ENCODE measurements around the gene TARS1.

TARS1 gene

GRCh38 chr5:33440482-33441240, at the start of gene TARS1:
Gene TARS1 (plus strand): TSS chr5:33440965. CDS start chr5:33441087, 122 bp downstream.
- peak; percentile 100 for DNase-seq

- no peak for DNase-seq
These were observed 42.3 kb upstream of the TARS1 start for GRCh38 chr5:33398501-33398900.

DNA sequence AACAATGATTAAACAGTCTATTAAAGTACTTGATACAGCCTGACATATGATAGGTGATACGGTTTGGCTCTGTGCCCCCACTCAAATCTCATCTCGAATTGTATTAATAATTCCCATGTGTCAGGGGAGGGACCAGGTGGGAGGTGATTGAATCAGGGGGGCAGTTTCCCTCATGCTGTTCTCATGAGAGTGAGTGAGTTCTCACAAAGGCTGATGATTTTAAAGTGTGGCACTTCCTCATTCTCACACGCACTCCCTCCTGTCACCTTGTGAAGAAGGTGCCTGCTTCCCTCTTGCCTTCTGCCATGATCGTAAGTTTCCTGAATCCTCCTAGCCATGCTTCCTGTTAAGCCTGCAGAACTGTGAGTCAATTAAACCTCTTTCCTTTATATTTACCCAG, 40.1 kb upstream of the TARS1 start:
- no peak for DNase-seq

DNA sequence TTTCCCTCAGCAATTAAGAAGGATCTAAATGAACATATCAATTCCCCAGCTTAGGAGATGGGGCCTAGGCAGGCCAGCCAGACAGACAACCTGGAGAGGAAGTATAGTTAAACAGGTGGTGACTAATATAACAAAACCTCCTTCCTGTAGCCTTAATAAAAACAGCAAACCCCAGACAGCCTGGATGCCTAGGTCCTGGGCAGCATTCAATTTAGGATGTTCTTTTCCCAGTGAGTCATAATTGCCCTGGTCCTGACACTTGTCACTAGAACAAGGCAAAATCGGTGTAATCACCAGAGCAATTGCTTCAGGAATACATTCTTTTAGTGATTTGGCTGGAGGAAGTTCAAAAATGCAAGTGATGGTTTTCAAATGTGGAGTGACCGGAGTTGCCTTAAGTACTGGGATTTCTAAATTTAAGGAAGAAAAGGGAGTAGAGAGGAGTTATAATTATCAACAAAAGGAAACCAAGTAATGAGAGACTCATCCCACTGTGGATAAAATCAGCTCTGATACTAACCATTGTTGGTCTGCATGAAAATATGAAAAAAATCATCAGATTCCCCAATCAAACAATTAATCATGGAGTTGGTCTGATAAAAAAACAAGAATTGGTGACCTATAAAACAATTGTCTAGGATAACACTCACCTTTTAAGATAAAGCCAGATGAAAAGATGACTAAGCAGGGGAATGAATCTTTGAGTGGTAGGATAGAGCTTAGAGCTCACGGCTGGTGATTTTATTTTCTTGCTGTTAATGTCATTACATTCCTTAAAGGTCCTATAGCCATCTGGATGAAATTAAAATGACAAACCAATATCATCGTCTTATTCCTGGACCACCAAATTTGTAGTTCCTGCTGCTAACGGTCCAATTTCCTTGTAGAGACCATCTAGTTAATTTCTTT, 39.0 kb upstream of the TARS1 start:
- peak; percentile 47 for DNase-seq

DNA sequence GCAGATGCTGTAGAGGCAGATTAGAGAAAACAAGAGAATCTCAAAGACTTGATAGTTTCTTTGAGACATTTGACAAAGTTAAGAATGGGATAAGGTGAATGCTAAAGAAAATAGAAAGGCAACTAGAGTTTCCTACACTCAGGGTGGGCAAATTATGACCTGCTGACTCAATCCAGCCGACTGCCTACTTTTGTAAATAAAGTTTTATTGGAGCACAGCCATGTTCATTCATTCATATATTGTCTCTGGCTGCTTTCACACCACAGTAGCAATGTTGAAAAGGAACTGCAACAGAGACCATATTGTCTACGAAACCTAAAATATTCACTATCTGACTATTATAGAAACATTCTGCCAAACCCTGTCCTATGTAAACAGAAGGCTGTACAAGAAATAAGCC, 37.6 kb upstream of the TARS1 start:
- DNase-seq, result no peak

- DNase-seq, result no peak
These were observed 31.9 kb upstream of the TARS1 start for GRCh38 chr5:33408816-33409215.

GRCh38 chr5:33409435-33410170, 31.2 kb upstream of the TARS1 start:
- DNase-seq, result peak; percentile 58

DNA sequence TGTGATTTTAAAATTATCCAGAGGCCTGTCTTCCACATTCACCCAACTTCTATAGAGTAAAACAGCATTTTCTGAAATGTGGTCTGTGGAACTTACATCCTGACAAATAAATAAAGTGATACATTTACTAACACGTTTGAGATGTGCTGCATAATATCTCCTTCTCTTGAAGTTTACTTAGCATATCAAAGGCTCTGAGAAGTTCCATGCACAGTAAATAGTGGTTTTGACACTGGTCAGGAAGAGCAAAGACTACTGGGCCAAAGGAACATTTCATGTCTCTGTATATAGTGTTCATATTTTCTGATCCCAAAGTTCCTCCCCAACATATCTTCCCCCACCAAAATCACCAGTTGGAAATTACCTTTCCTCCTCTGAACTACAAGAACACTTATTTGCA, 30.5 kb upstream of the TARS1 start:
- no peak for DNase-seq

DNA sequence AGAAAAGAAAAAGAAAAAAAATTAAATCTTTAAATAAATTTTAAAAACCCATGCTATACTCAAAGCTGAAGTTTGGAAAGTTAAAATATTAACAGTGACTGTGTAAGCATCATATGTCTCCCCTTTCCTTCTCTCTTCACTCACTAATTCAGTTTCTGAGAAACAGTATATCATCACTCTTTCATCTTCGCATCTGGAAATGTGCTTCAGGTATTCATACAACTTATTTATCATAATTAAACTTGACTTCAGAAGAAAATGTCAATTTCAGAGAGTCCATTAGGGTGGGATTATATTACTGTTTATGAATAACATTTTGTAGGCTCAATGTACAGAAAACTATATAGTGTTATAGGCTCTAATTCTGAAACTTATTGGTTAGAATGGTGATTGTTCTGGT, 29.3 kb upstream of the TARS1 start:
- no peak for DNase-seq

DNA sequence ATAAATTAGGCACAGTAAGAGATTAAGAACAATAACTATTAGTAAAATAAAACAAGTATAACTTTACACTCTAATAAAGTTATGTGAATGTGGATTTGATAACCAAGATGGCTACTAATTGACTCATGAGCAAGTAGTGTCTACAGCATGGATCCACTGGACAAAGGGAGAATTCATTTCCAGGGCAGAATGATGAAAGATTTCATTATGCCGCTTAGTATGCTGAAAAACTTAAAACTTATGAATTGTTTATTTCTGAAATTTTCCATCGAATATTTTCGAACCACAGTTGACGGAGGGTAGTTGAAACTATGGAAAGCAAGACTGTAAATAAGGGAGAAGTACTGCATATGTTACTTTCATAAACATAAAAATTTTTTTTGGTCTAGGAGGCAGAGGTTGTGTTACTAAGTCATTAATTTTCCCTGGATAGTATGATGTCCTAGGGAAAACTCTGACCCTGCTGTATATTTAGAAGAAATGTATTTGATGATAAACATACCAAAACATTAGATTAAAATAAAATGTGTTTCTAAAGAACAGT, 24.9 kb upstream of the TARS1 start:
- DNase-seq, result no peak

DNA sequence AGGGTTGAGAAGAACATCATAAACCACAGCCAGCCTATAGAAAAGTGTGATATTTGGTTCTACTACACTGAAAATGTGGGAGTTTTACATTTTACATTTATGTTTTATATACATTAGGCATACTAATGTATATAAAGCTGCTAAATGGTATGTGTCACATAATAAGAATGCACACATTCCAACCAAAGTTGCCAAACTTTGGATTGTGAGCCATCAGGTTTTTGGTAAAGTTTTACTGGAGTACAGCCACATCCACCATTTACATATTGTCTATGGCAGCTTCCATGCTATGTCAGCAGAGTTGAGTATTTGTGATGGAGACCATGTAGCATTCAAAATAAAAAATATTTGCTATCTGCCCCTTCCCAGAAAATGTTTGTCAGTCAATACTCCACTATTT, 23.1 kb upstream of the TARS1 start:
- no peak for DNase-seq

GRCh38 chr5:33420946-33421345, 19.8 kb upstream of the TARS1 start:
- DNase-seq, result no peak

GRCh38 chr5:33422191-33422590, 18.6 kb upstream of the TARS1 start:
- no peak for DNase-seq

DNA sequence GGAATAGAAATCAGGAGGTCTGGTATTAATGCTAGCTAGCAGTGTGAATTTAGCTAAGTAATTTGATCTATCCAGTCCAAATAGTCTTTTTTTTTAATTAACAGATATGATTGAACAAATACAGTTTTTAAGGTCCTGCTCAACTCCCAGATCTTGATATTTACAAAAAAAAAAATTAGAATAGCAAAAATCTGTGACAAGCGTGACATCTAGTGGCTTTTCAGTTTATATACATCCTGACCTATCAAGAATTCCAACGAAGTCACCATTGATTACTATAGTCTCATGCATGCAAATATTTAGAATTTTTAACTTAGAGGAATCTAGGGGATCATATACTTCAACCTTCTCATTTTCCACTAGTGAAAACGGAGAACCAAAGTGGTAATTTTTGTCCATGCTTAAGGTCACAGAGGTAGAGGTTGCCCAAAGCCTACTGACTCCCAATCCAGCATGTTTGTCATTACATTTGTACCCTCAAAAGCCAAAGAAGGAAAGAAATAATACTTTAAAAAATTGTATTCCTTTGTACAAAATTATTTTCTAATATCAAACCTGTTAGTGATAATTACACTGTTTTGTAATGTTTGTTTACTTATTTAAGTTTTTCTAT, 17.6 kb upstream of the TARS1 start:
- peak; percentile 56 for DNase-seq

- no peak for DNase-seq
These were observed 15.5 kb upstream of the TARS1 start for GRCh38 chr5:33425314-33425713.

- no peak for DNase-seq
These were observed 9.8 kb upstream of the TARS1 start for GRCh38 chr5:33430983-33431382.

- DNase-seq, result no peak
These were observed 8.1 kb upstream of the TARS1 start for GRCh38 chr5:33432656-33433055.

- no peak for DNase-seq
These were observed 7.2 kb upstream of the TARS1 start for GRCh38 chr5:33433303-33434240.

GRCh38 chr5:33435893-33436490, 4.8 kb upstream of the TARS1 start:
- DNase-seq, result peak; percentile 72

DNA sequence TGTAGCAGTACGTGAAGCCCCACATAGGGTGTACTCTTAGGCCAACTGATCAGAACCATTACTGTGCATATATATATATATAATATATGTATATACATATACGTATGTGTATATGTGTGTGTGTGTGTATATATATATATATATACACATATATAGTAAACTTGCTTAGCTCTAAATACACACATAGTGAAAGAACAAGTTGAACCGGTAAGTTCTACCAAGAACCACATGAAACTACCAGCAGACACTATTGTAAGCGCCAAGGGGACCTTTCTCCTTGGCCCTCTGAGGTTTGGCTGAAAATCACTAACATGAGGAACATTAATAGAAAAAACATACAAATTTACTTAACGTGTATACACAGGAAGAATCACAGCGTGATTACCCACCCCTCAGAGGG, 1.8 kb upstream of the TARS1 start:
- DNase-seq, result no peak

GRCh38 chr5:33439905-33440481, 772 bp upstream of the TARS1 start:
- DNase-seq, result no peak

Data from HCEC 1CT (cell line).